Activated naive CD8-positive, alpha-beta T cell treated with anti-CD3 and anti-CD28 coated beads, Interleukin-2, amount 50 U/mL, for 16 hours (primary cell): Measurements from ENCODE around the gene TMEM201.
A peak's percentile ranks its signal among the peaks of the same experiment; 100 is the strongest.

ENCODE experiments used
- DNase-seq: peaks from one replicate; pipeline ENCODE4 v3.0.0-alpha.2; 2020; ENCODE audit warnings: low read depth, low spot score

The TMEM201 gene

DNA sequence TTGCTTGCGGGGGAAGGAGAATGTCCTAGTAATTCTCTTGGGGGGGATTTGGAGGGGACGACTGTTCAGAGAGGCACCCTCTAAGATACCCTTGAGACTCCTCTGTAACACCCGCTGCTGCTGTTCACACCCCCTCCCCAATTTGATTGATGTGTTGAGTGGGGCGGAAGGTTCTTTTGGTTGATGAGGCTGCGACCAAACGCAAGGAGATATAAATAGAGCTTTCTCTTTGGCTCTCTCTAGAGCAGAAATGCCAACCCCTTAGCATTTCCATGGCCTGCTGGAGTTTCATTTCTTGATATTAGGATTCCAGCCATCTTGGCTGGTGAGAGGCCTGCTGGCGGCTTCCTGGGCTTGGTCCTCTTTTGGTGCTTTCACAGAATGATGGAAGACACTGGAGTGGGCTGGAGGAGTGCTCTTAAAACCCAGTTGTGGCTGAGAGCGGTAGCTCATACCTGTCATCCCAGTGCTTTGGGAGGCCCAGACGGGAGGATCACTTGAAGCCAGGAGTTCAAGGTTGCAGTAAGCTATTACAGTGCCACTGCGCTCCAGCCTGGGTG, 64.9 kb downstream of the TMEM201 start:
- no peak for DNase-seq

DNA sequence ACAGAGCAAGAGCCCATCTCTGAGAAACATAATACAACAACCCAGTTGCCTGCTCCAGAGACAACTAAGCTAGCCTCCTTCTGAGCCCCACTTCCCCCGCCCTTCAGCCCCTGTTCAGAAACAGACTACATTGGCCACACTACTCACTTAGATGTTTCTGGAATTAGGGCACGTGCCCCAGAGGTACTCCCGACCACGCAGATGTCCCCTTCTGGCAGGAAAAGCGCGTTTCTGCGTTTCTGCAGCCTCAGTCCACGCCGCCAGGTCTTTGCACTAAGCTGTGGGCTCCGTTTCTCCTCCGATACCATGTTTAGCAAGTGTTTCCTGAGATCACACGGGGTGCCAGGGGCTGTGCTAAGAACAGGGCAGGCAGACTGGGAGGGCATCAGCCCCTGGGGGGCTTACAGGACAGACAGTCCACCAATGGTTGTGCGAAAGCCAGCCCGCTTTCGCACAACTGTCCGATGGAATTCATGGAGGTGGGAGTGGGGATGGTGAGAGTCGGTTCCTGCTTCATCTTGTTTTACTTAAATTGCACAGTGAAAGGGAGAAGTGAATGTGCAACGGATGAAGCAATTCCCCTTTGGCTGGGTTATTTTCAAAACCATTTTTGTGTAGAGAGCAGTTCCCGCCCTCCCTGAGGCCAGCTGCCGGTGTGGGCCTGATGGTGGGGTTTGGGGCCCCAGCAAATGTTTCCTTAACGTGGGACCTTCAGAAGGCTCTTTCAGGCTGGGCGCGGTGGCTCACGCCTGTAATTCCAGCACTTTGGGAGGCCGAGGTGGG, 65.5 kb downstream of the TMEM201 start:
- no peak for DNase-seq

DNA sequence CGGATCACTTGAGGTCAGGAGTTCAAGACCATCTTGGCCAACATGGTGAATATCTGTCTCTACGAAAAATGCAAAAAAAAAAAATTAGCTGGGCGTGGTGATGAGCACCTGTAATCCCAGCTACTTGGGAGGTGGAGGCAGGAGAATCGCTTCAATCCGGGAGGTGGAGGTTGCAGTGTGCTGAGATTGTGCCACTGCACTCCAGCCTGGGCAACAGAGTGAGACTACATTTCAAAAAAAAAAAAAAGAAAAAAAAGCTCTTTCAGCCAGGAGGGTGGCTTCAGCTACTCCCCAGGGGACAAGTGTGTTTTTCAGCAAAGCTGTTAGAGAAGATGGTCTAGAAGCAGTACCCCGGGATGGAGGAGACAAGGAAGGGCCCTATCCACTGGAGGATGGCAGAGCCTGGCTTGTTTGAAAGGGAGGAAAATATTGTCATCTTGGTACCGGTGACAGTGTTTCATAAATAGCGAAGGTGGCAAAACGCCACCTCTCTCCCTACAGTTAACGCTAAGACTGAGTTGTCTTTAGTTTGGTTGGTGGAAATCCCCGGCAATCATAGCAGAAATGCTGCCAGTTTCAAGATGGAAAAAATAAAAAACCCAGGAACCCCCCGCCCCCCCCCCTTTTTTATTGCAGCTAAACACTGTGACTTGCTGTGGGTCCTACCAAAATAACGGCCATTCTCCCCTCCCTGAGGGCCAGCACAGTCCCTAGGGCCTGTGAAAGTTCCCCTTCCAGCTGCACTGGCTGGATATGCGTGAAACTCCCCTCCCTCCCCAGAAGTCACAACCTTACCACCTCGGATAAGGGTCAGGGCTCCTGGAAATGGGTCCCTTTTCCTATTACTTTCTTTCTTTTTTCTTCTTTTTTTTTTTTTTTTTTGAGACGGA, 66.4 kb downstream of the TMEM201 start:
- peak; percentile 32 for DNase-seq

DNA sequence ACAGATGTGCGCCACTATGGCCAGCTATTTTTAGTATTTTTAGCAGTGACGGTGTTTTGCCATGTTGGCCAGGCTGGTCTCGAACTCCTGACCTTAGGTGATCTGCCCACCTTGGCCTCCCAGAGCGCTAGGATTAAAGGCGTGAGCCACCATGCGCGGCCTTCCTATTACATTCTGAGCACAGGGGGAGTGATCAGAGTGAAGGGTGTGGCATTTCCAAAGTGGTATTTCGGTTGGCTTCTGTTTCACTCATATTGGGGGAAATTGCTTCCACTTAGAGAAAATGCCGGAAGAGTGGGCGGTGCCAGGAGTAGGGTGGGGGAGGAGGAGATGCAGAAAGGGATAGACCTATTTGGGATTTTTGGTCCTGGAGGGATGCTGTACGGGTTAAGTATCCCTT, 67.1 kb downstream of the TMEM201 start:
- no peak for DNase-seq

DNA sequence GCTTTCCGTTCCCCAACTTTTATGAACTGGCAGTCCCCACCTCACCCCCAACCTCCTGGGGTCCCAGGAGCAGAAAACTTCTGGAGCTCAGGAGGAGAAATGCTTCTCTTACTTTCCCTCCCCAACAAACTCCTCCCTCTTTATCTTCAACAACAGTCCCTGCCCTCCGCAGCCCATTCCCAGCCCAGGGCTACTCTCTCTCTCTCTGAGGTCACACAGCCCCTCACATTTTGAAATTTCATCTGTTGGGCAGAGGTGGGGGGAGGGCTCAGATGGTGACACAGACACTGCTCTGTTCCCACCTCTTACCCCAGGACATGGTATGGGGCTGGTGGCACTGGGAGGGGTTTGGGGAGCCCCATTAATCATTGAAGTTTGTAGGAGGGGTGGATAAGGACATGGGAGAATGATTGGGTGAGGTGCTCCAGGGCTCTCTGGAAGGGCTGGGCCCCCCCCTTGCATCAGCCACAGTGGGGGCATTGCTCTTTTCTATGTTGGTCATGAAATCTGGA, 68.9 kb downstream of the TMEM201 start:
- no peak for DNase-seq

DNA sequence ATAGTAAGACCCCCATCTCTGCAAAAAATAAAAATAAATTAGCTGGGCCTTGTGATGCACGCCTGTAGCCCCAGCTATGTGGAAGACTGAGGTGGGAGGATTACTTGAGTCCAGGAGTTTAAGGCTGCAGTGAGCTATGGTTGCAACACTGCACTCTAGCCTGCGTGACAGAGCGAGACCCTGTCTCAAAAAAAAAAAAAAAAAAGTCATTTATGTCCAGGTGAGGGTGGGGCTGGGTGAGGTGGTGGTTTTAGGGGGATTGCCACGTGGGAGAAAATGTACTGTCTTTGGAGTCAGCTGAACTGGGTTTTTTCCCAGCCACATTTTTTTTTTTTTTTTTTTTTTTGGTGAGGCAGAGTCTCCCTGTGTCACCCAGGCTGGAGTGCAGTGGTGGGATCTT, 69.5 kb downstream of the TMEM201 start:
- DNase-seq, result no peak

DNA sequence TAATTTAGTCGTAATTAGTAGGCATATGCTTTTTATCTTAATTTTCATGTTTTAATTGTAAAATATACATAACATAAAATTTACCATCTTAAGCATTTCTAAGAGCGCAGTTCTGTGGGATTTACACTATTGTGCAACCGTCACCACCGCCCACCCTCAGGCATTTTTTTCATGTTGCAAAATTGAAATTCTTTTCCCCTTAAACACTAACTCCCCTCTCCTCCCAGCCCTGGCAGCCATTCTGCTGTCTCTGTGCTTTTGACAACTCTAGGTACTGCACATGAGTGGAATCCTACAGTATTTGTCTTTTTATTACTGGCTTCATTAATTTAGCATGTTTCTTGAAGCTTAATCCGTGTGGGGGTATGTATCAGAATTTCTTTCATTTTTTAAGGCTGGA, 70.6 kb downstream of the TMEM201 start:
- no peak for DNase-seq

DNA sequence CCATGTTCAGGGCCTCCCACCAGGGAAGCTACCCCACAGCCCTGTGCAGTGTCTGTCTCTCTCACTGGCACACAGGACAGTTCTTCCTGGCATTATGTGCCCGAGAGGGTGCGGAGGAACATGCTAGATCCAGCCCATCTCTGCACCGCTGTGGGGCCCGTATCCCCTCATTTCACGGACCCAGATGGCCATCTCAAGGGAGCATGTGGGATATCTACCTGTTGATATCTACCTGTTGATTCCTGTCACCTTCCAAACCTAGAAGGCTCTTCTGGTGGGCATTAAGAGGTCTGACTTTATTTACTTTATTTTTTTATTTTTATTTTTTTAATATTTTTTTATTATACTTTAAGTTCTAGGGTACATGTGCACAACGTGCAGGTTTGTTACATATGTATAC, 74.5 kb downstream of the TMEM201 start:
- DNase-seq, result no peak
